Neural progenitor cell (in vitro differentiated cells): ENCODE measurements around the gene ZNF574. TPM values are rescaled to one million over a fixed set of nuclear protein-coding genes. Genes with fewer than 3 reads are reported as not detected.

Experiments used
- DNase-seq: peaks from one replicate; pipeline ENCODE4 v3.0.0-alpha.2; 2016; ENCODE audit warnings: low spot score
- H2AFZ ChIP-seq: fragments of 200-600 bp; sonication (generic); replicated peaks from 2 replicates; pipeline ENCODE4 v1.6.1; 2016; ENCODE audit warnings: antibody characterized with exemption
- H3F3A ChIP-seq: fragments of 200-600 bp; sonication (generic); 2 replicates; pipeline ENCODE4 v1.6.1; 2016; ENCODE audit warnings: antibody characterized with exemption, low read depth
- H3K27ac ChIP-seq: fragments of 200-600 bp; sonication (generic); 2 replicates; pipeline ENCODE4 v1.5.1; 2016; ENCODE audit warnings: mild to moderate bottlenecking
- H3K27me3 ChIP-seq: fragments of 200-600 bp; sonication (generic); 2 replicates; pipeline ENCODE4 v1.6.1; 2016; ENCODE audit warnings: mild to moderate bottlenecking, moderate library complexity
- H3K36me3 ChIP-seq: fragments of 200-600 bp; sonication (generic); 2 replicates; pipeline ENCODE4 v1.5.1; 2016
- H3K4me1 ChIP-seq: fragments of 200-600 bp; sonication (generic); 2 replicates; pipeline ENCODE4 v1.6.1; 2016; ENCODE audit warnings: mixed run types
- H3K4me2 ChIP-seq: fragments of 200-600 bp; sonication (generic); 2 replicates; pipeline ENCODE4 v1.6.1; 2016
- H3K4me3 ChIP-seq: fragments of 200-600 bp; sonication (generic); 2 replicates; pipeline ENCODE4 v1.5.1; 2016
- H3K79me2 ChIP-seq: fragments of 200-600 bp; sonication (generic); 2 replicates; pipeline ENCODE4 v1.6.1; 2016; ENCODE audit warnings: low read depth
- H3K9ac ChIP-seq: fragments of 200-600 bp; sonication (generic); 2 replicates; pipeline ENCODE4 v1.6.1; 2016
- H3K9me3 ChIP-seq: fragments of 200-600 bp; sonication (generic); 2 replicates; pipeline ENCODE4 v1.5.1; 2016; ENCODE audit warnings: low read depth
- H4K20me1 ChIP-seq: fragments of 200-600 bp; sonication (generic); 2 replicates; pipeline ENCODE4 v1.6.1; 2016; ENCODE audit warnings: low read depth
- H3K27ac Mint-ChIP-seq: 3 replicates; pipeline ENCODE4 v1.8.0; 2021; ENCODE audit warnings: mixed read lengths
- H3K27me3 Mint-ChIP-seq: 2 replicates; pipeline ENCODE4 v1.8.0; 2022; ENCODE audit warnings: low read depth, mild to moderate bottlenecking, inconsistent platforms, moderate library complexity, mixed read lengths; ENCODE audit not compliant: insufficient read depth
- H3K36me3 Mint-ChIP-seq: 3 replicates; pipeline ENCODE4 v1.8.0; 2021; ENCODE audit warnings: mixed read lengths
- H3K4me1 Mint-ChIP-seq: 3 replicates; pipeline ENCODE4 v1.8.0; 2021; ENCODE audit warnings: mixed read lengths
- H3K4me3 Mint-ChIP-seq: 3 replicates; pipeline ENCODE4 v1.8.0; 2021; ENCODE audit warnings: mild to moderate bottlenecking, moderate library complexity, mixed read lengths
- H3K9me3 Mint-ChIP-seq: 3 replicates; pipeline ENCODE4 v1.8.0; 2020; ENCODE audit warnings: mixed read lengths
- EZH2 ChIP-seq: fragments of 200-600 bp; sonication (generic); IDR thresholded peaks from 2 replicates; pipeline ENCODE4 v1.6.1; 2017; ENCODE audit warnings: antibody characterized with exemption, mild to moderate bottlenecking, moderate library complexity
- EZH2phosphoT487 ChIP-seq: fragments of 200-600 bp; sonication (generic); IDR thresholded peaks from 2 replicates; pipeline ENCODE4 v1.6.1; 2017; ENCODE audit warnings: antibody characterized with exemption
- total RNA-seq: library from RNA; depleted of rRNA; stranded (reverse); fragments of >200 nt; gene quantifications from 2 replicates; pipeline ENCODE4 v1.2.3, GENCODE V29; 2015; ENCODE audit warnings: low replicate concordance
- TF ChIP-seq, protein P1 (sequence below): fragments of 200-600 bp; sonication (generic); IDR thresholded peaks from 2 replicates; pipeline ENCODE4 v1.5.1; 2017; ENCODE audit warnings: antibody characterized with exemption, mild to moderate bottlenecking

The ZNF574 gene
- total RNA-seq, 1 donor from 2014 or later, result 13.4 TPM

DNA sequence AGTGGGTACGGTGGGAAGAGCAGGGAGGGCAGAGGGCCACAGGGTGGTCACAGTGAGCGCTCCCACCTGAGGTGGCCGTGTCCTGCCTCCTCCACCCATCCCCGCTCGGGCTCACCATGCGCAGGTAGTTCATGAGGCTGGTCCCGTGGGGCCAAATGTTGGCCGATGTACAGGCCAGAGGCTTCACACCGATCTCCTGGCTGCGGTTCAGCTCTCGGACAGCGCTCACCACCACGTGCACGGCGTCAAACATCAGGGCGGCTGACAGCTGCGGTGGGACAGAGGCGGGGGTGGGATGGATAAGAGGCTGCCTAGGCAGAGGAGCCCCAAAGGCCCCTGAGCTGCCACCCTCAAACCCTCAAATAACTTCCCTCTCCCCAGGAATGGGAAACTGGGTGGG, 21.8 kb upstream of the ZNF574 start:
- no peaks in the 10 kb centered on the region for H3K9me3 Mint-ChIP-seq
- Histone ChIP-seq H3K9ac (no peak overlapping the region), H3K4me3 (no peak overlapping the region), H3F3A (no peaks in the 10 kb centered on the region), H3K9me3 (no peaks in the 10 kb centered on the region), H3K27me3 (no peaks in the 10 kb centered on the region), H3K27ac (no peak overlapping the region), H3K4me1 (no peaks in the 10 kb centered on the region), H2AFZ (no peak overlapping the region), H3K4me2 (no peak overlapping the region), H3K36me3 (no peaks in the 10 kb centered on the region), H4K20me1 (no peaks in the 10 kb centered on the region), H3K79me2 (no peaks in the 10 kb centered on the region)
- no peak overlapping the region for H3K4me3 Mint-ChIP-seq
- no peak overlapping the region for H3K27ac Mint-ChIP-seq
- peaks cover 11% of the 10 kb centered on the region for H3K36me3 Mint-ChIP-seq
- peaks cover 4% of the 10 kb centered on the region for H3K4me1 Mint-ChIP-seq
- TF ChIP-seq, protein P1, sequence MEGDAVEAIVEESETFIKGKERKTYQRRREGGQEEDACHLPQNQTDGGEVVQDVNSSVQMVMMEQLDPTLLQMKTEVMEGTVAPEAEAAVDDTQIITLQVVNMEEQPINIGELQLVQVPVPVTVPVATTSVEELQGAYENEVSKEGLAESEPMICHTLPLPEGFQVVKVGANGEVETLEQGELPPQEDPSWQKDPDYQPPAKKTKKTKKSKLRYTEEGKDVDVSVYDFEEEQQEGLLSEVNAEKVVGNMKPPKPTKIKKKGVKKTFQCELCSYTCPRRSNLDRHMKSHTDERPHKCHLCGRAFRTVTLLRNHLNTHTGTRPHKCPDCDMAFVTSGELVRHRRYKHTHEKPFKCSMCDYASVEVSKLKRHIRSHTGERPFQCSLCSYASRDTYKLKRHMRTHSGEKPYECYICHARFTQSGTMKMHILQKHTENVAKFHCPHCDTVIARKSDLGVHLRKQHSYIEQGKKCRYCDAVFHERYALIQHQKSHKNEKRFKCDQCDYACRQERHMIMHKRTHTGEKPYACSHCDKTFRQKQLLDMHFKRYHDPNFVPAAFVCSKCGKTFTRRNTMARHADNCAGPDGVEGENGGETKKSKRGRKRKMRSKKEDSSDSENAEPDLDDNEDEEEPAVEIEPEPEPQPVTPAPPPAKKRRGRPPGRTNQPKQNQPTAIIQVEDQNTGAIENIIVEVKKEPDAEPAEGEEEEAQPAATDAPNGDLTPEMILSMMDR, result no peak
- no peak for TF ChIP-seq EZH2phosphoT487
- DNase-seq, result no peak
- H3K27me3 Mint-ChIP-seq, result peaks cover 7% of the 10 kb centered on the region

DNA sequence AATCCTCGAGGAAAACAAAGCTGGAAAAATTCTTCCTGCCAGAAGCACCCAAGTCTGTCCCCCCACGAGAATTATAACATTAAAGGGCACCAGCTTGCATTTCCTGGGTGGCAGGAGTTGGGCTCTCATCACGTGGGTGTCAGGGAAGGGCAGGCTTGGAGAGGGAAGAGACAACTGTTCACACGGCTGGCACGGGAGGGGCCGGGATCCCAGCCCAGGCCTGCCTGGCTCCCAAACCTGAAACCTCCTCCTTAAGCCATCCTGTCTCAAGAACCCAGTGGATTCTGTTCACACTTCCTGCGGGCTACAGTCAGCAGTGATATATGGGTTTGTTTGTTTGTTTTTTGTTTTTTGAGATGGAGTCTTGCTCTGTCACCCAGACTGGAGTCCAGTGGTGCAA, 18.1 kb upstream of the ZNF574 start:
- Histone ChIP-seq H3K27me3 (no peaks in the 10 kb centered on the region), H3K9ac (no peak overlapping the region), H3K27ac (no peak overlapping the region), H3K4me1 (no peaks in the 10 kb centered on the region), H3K36me3 (no peaks in the 10 kb centered on the region), H3K4me3 (no peak overlapping the region), H3K4me2 (no peak overlapping the region), H3K79me2 (no peaks in the 10 kb centered on the region), H4K20me1 (no peaks in the 10 kb centered on the region), H2AFZ (no peak overlapping the region), H3F3A (no peaks in the 10 kb centered on the region), H3K9me3 (no peaks in the 10 kb centered on the region)
- Mint-ChIP-seq H3K27ac (no peak overlapping the region), H3K9me3 (no peaks in the 10 kb centered on the region), H3K4me3 (no peak overlapping the region), H3K27me3 (peaks cover 5% of the 10 kb centered on the region), H3K4me1 (no peaks in the 10 kb centered on the region), H3K36me3 (peaks cover 18% of the 10 kb centered on the region)
- TF ChIP-seq, protein P1, result no peak
- no peak for TF ChIP-seq EZH2phosphoT487
- TF ChIP-seq EZH2, result no peak
- no peak for DNase-seq

DNA sequence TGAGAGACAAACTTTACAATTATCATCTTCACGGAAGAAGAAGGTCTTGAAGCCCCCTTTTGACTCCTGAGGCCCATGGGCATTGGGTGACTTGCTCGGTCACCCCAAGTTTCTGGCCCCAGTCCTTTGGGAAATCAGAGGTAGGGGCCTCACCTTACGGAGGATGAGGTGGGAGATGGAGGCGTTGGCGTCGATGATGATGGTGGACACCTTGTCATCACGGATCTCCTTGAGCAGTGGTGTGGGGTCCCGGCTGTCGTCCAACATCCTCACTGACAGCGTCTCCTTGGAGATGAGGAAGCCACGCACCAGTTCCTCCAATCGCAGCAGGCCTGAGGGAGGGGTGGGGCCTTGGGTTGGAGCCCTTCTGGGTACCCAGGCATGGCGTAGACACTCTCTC, 16.8 kb upstream of the ZNF574 start:
- Mint-ChIP-seq H3K4me1 (no peaks in the 10 kb centered on the region), H3K4me3 (no peak overlapping the region), H3K27me3 (peaks cover 8% of the 10 kb centered on the region), H3K27ac (no peak overlapping the region), H3K36me3 (peaks cover 18% of the 10 kb centered on the region), H3K9me3 (no peaks in the 10 kb centered on the region)
- Histone ChIP-seq H3K79me2 (no peaks in the 10 kb centered on the region), H3K9me3 (no peaks in the 10 kb centered on the region), H2AFZ (no peak overlapping the region), H3K4me3 (no peak overlapping the region), H3K9ac (no peak overlapping the region), H3F3A (no peaks in the 10 kb centered on the region), H3K27me3 (no peaks in the 10 kb centered on the region), H3K36me3 (no peaks in the 10 kb centered on the region), H3K4me1 (no peaks in the 10 kb centered on the region), H4K20me1 (no peaks in the 10 kb centered on the region), H3K27ac (no peak overlapping the region), H3K4me2 (no peak overlapping the region)
- DNase-seq, result no peak
- TF ChIP-seq EZH2phosphoT487 (no peak), EZH2 (no peak)
- TF ChIP-seq, protein P1, result no peak
